Esophagus muscularis mucosa (tissue), 3 donors: Measurements from ENCODE around the gene ARHGEF2.

Experiments used
- CTCF ChIP-seq, 3 experiments: fragments of 200-600 bp in 2 of 3; fragments of 450-650 bp in 1 of 3; sonication (generic) in 2 of 3; IDR thresholded peaks; one replicate each; pipeline ENCODE4 v1.5.1; 2017 to 2019; ENCODE audit warnings: antibody characterized with exemption in 3 of 3, mild to moderate bottlenecking in 2 of 3, moderate library complexity in 1 of 3
- POLR2A ChIP-seq: fragments of 450-650 bp; IDR thresholded peaks from one replicate; pipeline ENCODE4 v1.6.1; 2017; ENCODE audit warnings: antibody characterized with exemption, moderate library complexity, mild to moderate bottlenecking, low read depth
- POLR2AphosphoS5 ChIP-seq, 2 donors: sonication (generic); formaldehyde crosslinking; IDR thresholded peaks; one replicate each; pipeline ENCODE4 v1.6.1; 2017; ENCODE audit warnings: antibody characterized with exemption in 2 of 2

DNA sequence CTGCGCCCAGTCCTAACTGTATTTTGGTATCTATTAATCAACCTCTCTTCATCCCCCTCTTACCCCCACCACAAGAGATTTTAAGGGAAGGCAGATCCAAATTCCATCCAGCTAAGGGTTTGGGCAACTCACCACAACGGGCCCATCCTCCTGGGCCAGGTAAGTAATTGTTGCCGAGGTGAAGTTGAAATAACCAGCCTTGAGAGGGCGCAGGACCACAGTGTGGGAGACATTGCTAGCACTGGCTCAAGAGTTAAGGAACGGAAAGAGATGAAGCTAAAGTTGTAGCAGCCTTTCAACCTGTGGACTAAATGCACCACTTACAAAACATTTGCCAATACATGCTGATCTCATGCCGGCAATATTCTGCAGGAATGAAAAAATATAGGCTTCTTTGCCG lies 36.5 kb upstream of the ARHGEF2 start:
- no peak for TF ChIP-seq CTCF (IDR thresholded peaks at IDR 0.05)
- no peak for TF ChIP-seq POLR2A
- no peak for TF ChIP-seq POLR2AphosphoS5 (IDR thresholded peaks at IDR 0.05)
